HG02885 (cell line): ENCODE measurements around the gene CSAD.

Source experiments
- ATAC-seq: cut with Tn5 transposase; IDR thresholded peaks from one replicate; pipeline ENCODE4 v1.9.1; 2021; ENCODE audit warnings: mild to moderate bottlenecking; ENCODE audit not compliant: unreplicated experiment, poor library complexity

CSAD gene

GRCh38 chr12:53160000-53160399, 20.7 kb downstream of the CSAD start:
- no peak for ATAC-seq

GRCh38 chr12:53159195-53159839, 21.4 kb downstream of the CSAD start:
- peak; percentile 66 for ATAC-seq

GRCh38 chr12:53152390-53152789, 28.3 kb downstream of the CSAD start:
- no peak for ATAC-seq

- no peak for ATAC-seq
These were observed 29.7 kb downstream of the CSAD start for GRCh38 chr12:53151039-53151438.

GRCh38 chr12:53147653-53148052, 33.1 kb downstream of the CSAD start:
- no peak for ATAC-seq

- no peak for ATAC-seq
These were observed 33.5 kb downstream of the CSAD start for GRCh38 chr12:53147181-53147580.

- ATAC-seq = no peak
These were observed 35.1 kb downstream of the CSAD start for GRCh38 chr12:53145383-53146260.

GRCh38 chr12:53143355-53143754, 37.4 kb downstream of the CSAD start:
- ATAC-seq = no peak

- ATAC-seq = no peak
These were observed 47.0 kb downstream of the CSAD start for GRCh38 chr12:53133722-53134121.

GRCh38 chr12:53131844-53132243, 48.9 kb downstream of the CSAD start:
- ATAC-seq = no peak

- no peak for ATAC-seq
These were observed 51.8 kb downstream of the CSAD start for GRCh38 chr12:53128780-53129569.

- no peak for ATAC-seq
These were observed 53.6 kb downstream of the CSAD start for GRCh38 chr12:53127169-53127568.

- ATAC-seq = no peak
These were observed 56.4 kb downstream of the CSAD start for GRCh38 chr12:53124352-53124723.

- ATAC-seq = no peak
These were observed 57.0 kb downstream of the CSAD start for GRCh38 chr12:53123578-53124351.

GRCh38 chr12:53122961-53123468, 57.7 kb downstream of the CSAD start:
- ATAC-seq = no peak

GRCh38 chr12:53120685-53121525, 59.8 kb downstream of the CSAD start:
- ATAC-seq = no peak

- no peak for ATAC-seq
These were observed 61.9 kb downstream of the CSAD start for GRCh38 chr12:53118751-53119300.

- ATAC-seq = no peak
These were observed 64.7 kb downstream of the CSAD start for GRCh38 chr12:53115891-53116648.
